Progenitor cell of endocrine pancreas (in vitro differentiated cells): ENCODE measurements around the gene RPS18. TPM values are rescaled to one million over a fixed set of nuclear protein-coding genes. Genes with fewer than 3 reads are reported as not detected.
"Not testable (repeated sequence)": the region's sequence is repeated elsewhere in the genome, so short reads cannot be mapped to it uniquely, and the experiment has no call there.

ENCODE experiments used
- DNase-seq: peaks from one replicate; pipeline ENCODE4 v3.0.0; 2021; ENCODE audit warnings: low spot score; ENCODE audit not compliant: unreplicated experiment
- H3K27ac Mint-ChIP-seq: 2 replicates; pipeline ENCODE4 v1.8.0; 2021; ENCODE audit warnings: mild to moderate bottlenecking, moderate library complexity, mixed read lengths
- H3K27me3 Mint-ChIP-seq: 2 replicates; pipeline ENCODE4 v1.8.0; 2021; ENCODE audit warnings: mixed read lengths
- H3K36me3 Mint-ChIP-seq: 2 replicates; pipeline ENCODE4 v1.8.0; 2022; ENCODE audit warnings: mixed read lengths; ENCODE audit not compliant: insufficient read depth
- H3K4me1 Mint-ChIP-seq: 2 replicates; pipeline ENCODE4 v1.8.0; 2021; ENCODE audit warnings: low read depth, mixed read lengths
- H3K4me3 Mint-ChIP-seq: 2 replicates; pipeline ENCODE4 v1.8.0; 2021; ENCODE audit warnings: low read depth, mild to moderate bottlenecking, moderate library complexity, mixed read lengths
- H3K9me3 Mint-ChIP-seq: 2 replicates; pipeline ENCODE4 v1.8.0; 2021; ENCODE audit warnings: low read depth, mixed read lengths
- total RNA-seq: library from RNA; stranded (reverse); gene quantifications from 2 replicates; pipeline ENCODE4 v1.2.1, GENCODE V29; 2021
- TF ChIP-seq, protein P1 (sequence below): fragments of 200-600 bp; sonication (generic); IDR thresholded peaks from one replicate; pipeline ENCODE4 v1.5.0; 2021; ENCODE audit warnings: antibody characterized with exemption, mild to moderate bottlenecking; ENCODE audit not compliant: unreplicated experiment

The RPS18 gene
- total RNA-seq, 1 donor from 2014 or later: 1,974 TPM

DNA sequence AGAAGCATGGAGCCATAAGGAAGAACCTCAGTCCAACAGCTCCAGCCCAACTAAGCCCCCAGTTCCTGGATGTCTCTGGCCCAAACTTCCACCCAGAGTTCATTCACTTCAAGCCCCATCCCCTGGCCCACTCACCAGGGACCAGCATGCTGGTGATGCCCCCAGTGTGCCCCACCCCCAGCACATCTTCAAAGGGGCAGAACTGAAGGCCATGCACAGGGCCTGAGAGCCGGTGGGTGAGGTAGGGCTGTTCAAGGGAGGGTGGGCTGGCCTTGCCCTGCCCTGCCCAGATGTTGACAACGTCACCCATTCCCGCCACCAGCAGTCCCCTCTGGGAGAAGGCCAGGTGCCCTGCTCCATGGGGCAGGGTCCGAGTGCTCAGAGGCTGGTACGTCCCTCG is 8.7 kb downstream of the RPS18 start:
- peaks cover 10% of the 10 kb centered on the region for H3K36me3 Mint-ChIP-seq
- H3K4me1 Mint-ChIP-seq: peaks cover 9% of the 10 kb centered on the region
- TF ChIP-seq, protein P1, sequence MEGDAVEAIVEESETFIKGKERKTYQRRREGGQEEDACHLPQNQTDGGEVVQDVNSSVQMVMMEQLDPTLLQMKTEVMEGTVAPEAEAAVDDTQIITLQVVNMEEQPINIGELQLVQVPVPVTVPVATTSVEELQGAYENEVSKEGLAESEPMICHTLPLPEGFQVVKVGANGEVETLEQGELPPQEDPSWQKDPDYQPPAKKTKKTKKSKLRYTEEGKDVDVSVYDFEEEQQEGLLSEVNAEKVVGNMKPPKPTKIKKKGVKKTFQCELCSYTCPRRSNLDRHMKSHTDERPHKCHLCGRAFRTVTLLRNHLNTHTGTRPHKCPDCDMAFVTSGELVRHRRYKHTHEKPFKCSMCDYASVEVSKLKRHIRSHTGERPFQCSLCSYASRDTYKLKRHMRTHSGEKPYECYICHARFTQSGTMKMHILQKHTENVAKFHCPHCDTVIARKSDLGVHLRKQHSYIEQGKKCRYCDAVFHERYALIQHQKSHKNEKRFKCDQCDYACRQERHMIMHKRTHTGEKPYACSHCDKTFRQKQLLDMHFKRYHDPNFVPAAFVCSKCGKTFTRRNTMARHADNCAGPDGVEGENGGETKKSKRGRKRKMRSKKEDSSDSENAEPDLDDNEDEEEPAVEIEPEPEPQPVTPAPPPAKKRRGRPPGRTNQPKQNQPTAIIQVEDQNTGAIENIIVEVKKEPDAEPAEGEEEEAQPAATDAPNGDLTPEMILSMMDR: no peak
- H3K4me3 Mint-ChIP-seq: no peak overlapping the region
- H3K27ac Mint-ChIP-seq: no peak overlapping the region
- DNase-seq: no peak
- H3K9me3 Mint-ChIP-seq: no peaks in the 10 kb centered on the region
- no peaks in the 10 kb centered on the region for H3K27me3 Mint-ChIP-seq

- not testable (repeated sequence) for H3K4me3 Mint-ChIP-seq, H3K27me3 Mint-ChIP-seq, H3K27ac Mint-ChIP-seq, DNase-seq, H3K9me3 Mint-ChIP-seq
- H3K4me1 Mint-ChIP-seq: peaks cover 18% of the 10 kb centered on the region
- peaks cover 12% of the 10 kb centered on the region for H3K36me3 Mint-ChIP-seq
Observed at GRCh38 chr6:33285214-33285613, 13.3 kb downstream of the RPS18 start.

GRCh38 chr6:33286946-33287914 is 15.4 kb downstream of the RPS18 start:
- Mint-ChIP-seq H3K4me3 (peak overlapping the region; percentile 97), H3K4me1 (peaks cover 25% of the 10 kb centered on the region), H3K27ac (no peak overlapping the region), H3K9me3 (no peaks in the 10 kb centered on the region), H3K27me3 (no peaks in the 10 kb centered on the region), H3K36me3 (peaks cover 12% of the 10 kb centered on the region)
- TF ChIP-seq, protein P1: no peak
- DNase-seq: no peak

DNA sequence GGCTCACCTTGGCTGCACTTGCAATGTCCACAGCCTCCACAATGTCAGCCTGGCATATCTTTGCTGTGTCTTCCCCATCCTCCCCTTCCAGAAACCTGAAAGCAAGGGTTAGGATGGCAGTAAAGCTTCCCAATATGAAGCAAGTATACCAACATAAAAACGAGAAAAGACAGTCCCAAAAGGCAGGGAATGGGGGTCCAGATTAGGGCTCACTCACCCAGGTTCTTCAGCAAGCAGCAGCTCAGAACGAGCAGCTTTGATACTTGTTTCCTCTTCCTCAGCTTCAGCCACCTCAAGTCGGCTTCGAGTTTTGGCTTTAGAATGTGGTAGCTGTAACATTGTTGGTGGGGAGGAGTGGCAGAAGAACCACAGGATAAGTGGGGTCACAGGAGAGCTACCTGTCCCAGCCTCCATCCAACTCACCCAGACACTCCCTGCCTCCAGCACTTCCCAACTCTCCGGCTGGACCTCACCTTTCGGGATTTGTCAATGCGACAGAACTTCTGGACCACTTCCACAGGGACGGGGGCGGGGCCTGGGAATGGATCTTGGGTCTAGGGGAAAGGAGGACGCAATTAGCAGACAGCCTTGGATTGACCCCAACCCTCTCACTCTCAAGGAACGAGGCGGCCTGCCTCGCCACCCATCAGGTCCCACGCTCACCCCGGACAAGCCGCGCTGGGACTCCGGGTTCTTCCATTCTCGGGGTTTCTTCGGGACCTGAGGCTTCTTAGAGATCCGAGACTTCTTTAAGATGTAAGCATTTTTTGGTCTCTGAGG is 16.5 kb downstream of the RPS18 start:
- peaks cover 25% of the 10 kb centered on the region for H3K4me1 Mint-ChIP-seq

GRCh38 chr6:33288921-33289783 is 17.3 kb downstream of the RPS18 start, which contains the start of the genes PFDN6 and WDR46:
Gene PFDN6 (plus strand): TSS chr6:33289601. CDS start chr6:33289857, 256 bp downstream.
Gene WDR46 (minus strand): TSS chr6:33289239. CDS start chr6:33289170, 69 bp downstream.
- no peaks in the 10 kb centered on the region for H3K9me3 Mint-ChIP-seq
- H3K4me1 Mint-ChIP-seq: peaks cover 25% of the 10 kb centered on the region
- peak within 1 kb of the TSS; percentile 97 for H3K4me3 Mint-ChIP-seq
- H3K36me3 Mint-ChIP-seq: peaks cover 13% of the 10 kb centered on the region
- TF ChIP-seq, protein P1: no peak
- peak; percentile 38 for DNase-seq
- H3K27me3 Mint-ChIP-seq: no peaks in the 10 kb centered on the region
- H3K27ac Mint-ChIP-seq: peak within 1 kb of the TSS; percentile 95

More for the DNA sequence above, 16.5 kb downstream of the RPS18 start:
- Mint-ChIP-seq H3K4me3 (peak overlapping the region; percentile 97), H3K9me3 (no peaks in the 10 kb centered on the region), H3K27me3 (no peaks in the 10 kb centered on the region), H3K36me3 (peaks cover 10% of the 10 kb centered on the region), H3K27ac (peak overlapping the region; percentile 95)
- DNase-seq: no peak
- TF ChIP-seq, protein P1: no peak
